Esophagus mucosa (tissue), 1 donor: ENCODE data around the gene GTF2E1. TPM values are rescaled to one million over a fixed set of nuclear protein-coding genes. Genes with fewer than 3 reads are reported as not detected.
"Not testable (repeated sequence)": the region's sequence is repeated elsewhere in the genome, so short reads cannot be mapped to it uniquely, and the experiment has no call there.

Experiments used
- ATAC-seq: fragments of 200-7000 bp; cut with Tn5 transposase; one replicate; pipeline ENCODE4 v1.9.1; 2020
- total RNA-seq: library from RNA; stranded (reverse); gene quantifications from one replicate; pipeline ENCODE4 v1.2.4, GENCODE V29; 2023
- donor health status: DM: yes; HTN: yes; CAD: no.

The GTF2E1 gene
- total RNA-seq, result 8.8 TPM

GRCh38 chr3:120742198-120742848 lies at the start of gene GTF2E1, which contains the start of gene RABL3:
TSS of gene GTF2E1 (plus strand) at chr3:120742744. CDS start at chr3:120750553, 7,809 bp downstream.
TSS of gene RABL3 (minus strand) at chr3:120742516. CDS start at chr3:120742507, 9 bp downstream.
- peak; percentile 100 for ATAC-seq

DNA sequence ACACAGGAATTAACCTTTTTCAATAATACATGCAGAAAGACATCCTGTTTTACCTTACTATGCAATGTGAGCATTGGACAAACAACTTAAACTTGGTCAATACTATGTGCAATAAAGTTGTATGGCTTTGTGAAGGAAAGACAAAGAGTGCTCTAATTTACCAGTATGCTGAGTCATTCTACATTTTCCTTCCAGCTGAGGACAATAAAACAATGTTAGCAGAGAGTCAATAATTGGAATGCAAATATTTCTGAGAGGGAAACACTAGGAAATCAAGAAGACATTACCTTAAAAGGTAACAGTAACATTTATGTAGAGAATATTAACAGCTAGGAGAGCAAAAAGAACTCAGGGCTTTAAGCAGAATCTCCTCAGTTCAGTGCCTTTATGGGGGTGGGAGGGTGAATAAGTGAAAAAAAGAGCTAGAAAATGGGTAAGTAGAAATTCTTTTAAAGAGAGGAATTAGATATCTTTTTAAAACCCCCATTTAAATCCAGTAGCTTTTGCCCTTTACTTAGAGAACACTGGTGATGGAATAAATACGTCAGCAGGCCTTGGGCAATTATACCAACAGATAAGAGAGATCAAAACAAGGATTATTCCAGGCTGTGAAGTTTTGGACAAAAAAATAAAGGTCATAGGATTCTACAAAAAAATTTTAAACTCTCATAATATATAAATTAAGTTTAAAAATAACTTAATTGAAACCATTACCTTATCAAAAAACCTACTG lies 48.9 kb upstream of the GTF2E1 start:
- no peak for ATAC-seq

GRCh38 chr3:120699333-120699732 lies 43.2 kb upstream of the GTF2E1 start:
- ATAC-seq, result no peak

GRCh38 chr3:120705884-120706582 lies 36.5 kb upstream of the GTF2E1 start:
- no peak for ATAC-seq

DNA sequence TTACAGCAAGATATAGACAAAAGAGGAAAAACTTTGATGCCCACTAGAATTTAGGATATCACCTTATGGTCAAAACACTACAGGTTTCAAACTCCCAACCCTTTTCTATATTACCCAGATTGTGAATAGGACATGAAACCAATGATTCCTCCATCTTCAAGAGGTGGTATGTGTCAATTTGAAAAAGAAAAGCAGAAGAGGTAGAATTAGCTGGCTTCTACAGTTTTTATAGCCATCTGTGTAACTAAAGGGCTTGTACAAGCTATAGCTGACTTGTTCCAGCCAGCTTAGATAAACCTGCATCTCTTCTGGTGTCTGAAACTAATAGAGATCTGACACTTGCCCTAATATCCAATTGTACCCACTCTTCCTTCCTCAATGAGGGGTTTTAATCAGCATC lies 35.6 kb upstream of the GTF2E1 start:
- ATAC-seq, result no peak

DNA sequence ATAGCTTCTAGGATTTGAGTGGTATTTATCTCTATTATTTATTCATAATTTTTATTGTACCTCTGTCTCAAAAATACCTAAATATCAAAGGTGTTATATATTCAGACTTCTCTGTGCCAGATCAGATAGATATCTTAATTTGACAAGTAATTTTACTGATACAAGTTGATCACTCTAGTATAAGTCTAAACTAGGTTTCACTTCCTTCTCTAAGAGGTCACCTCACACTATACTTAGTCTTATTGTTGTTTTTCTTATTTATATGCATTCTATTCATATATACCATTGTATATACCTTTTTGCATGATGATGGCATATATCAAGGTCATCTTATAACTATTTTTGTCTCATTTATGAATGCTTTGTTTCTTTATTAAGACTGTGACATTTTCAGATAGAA lies 34.1 kb upstream of the GTF2E1 start:
- ATAC-seq, result no peak

DNA sequence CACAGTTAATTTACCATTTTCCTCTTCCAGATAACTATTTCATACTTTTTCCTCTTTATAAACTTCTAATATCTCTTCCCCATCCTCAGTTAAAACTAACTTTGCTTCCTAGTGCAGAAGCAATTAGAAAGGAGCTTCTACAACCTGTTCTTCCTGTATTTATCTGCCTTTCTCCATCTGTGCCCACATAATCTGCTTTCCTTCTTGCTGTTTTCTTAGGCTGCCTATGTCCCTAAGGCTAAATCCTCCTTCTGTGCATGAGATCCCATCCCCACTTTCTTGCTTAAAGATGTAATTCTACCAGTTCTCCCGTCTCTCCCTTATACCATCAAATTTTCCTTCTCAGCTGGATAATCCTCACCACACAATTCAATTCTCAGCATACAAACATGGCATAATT lies 32.2 kb upstream of the GTF2E1 start:
- no peak for ATAC-seq

DNA sequence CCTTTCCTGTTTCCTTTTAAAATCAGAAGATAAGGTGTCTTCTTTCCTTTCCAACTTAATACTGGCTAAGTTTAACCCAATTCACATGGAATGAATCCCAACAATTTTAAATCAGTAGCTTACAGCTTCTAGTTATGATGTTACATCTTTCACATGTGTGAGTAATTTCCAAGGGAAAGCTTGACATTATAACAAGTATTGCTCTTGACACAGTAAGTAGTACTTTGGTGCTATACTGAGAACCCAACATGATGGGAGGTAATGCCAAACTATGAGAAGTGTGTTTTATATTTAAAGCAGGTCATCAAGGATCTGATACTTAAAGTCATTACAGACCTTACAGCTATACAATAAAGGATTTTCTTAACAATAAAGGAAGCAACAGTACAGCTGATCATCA lies 29.3 kb upstream of the GTF2E1 start:
- no peak for ATAC-seq

- not testable (repeated sequence) for ATAC-seq
These were observed 23.2 kb upstream of the GTF2E1 start for GRCh38 chr3:120719167-120719834.

DNA sequence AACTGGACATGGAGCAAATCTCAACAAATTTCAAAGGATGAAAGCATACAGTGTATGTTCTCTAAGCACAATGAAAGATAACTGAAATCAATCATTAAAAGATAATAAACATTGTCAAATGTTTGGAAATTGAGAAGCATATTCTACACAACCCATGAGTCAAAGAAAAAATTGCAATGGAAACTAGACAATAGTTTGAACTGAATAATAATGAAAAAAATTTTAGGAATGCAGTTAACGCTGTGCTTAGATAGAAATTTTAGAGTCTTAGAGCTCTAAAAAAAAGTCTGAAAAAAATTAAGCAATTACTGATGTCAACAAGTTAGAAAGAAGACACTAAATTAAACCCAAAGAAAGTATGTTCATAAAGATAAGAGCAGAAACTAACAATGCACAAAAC lies 15.8 kb upstream of the GTF2E1 start:
- no peak for ATAC-seq

DNA sequence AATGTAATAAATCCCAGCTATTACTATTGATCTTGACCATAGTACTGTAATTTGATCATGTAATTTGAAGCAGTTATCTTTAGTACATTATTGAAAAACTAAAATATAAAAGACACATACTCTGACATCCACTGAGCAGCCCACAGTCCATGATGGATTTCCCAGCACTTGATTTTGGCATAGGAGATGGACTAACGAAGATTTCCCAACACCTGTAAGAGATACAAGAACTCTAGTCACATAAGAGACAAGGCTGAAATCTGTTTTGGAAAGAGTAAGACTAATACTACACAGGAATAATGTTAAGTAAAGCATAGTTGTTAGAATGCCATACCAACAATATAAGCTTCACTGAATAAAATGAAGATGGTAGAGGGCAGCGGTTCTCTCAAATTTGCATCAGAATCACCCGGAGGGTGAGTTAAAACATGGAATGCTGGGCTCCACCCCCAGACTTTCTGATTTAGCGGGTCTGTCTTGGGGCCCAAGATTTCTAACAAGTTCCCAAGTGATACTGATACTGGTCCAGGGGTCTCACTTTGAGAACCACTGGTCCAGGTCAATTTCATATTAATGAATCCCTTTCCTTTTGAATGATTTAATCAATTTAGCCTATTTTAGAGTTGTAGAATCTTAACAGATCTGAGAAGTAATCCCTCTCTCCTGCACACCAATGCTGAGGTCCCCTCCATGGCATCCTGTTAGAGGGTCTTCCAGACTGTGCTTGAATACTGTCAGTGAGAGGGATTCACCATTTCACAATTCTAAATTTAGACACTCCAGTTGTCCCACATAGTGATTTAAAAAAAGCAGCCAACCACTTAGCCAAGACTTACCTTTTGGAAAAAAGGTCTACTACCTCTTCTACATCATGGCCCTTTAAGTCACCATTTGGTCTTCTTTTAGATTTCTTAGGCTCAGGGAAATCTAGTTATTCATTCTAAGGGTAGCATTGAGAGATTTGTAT lies 11.7 kb upstream of the GTF2E1 start:
- ATAC-seq, result no peak

DNA sequence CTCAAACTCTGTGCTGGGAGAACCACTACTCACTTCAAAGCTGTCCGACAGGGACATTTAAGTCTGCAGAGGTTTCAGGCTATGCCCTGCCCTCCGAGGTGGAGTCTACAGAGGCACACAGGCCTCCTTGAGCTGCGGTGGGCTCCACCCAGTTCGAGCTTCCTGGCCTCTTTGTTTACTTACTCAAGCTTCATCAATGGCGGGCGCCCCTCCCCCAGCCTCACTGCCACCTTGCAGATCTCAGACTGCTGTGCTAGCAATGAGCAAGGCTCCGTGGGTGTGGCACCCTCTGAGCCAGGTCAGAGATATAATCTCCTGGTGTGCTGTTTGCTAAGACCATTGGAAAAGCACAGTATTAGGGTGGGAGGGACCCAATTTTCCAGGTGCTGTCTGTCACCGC lies 4.5 kb upstream of the GTF2E1 start:
- ATAC-seq, result not testable (repeated sequence)

GRCh38 chr3:120741320-120741719 lies 1.2 kb upstream of the GTF2E1 start:
- no peak for ATAC-seq

- ATAC-seq, result peak; percentile 7
These were observed 727 bp upstream of the GTF2E1 start for GRCh38 chr3:120741837-120742197.

- ATAC-seq, result peak; percentile 34
These were observed 363 bp downstream of the GTF2E1 start for GRCh38 chr3:120742849-120743365.

GRCh38 chr3:120743556-120744195 lies 1.1 kb downstream of the GTF2E1 start:
- ATAC-seq, result no peak

GRCh38 chr3:120745466-120745865 lies 2.9 kb downstream of the GTF2E1 start:
- no peak for ATAC-seq

DNA sequence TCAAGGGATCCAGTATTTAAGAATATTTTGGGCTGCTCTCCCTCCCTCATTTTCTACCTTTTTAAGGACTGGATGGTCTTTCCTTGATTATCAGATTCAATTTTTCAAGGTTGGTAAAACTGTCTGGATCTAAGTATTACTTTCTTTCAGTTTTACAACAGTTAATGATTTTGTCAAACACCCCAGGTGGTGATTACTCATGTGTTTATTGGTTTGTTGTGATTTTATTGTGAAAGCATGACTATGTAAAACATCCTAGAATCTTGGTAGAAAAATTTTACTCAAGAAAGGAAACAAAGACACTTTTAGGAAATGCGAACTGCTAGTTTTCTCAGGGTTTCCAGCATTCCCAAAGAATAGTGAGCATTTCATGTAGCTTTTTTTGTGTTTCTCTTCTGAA lies 7.3 kb downstream of the GTF2E1 start:
- ATAC-seq, result no peak

- no peak for ATAC-seq
These were observed 9.7 kb downstream of the GTF2E1 start for GRCh38 chr3:120752230-120752629.

- ATAC-seq, result no peak
These were observed 10.3 kb downstream of the GTF2E1 start for GRCh38 chr3:120752865-120753264.

GRCh38 chr3:120753810-120754209 lies 11.3 kb downstream of the GTF2E1 start:
- no peak for ATAC-seq
